GM23338 (cell line): ENCODE measurements around the gene TRMT10B. TPM values are rescaled to one million over a fixed set of nuclear protein-coding genes. Genes with fewer than 3 reads are reported as not detected.

Experiments used
- CREB1 ChIP-seq: fragments of 250-450 bp; sonication (Bioruptor Pico); IDR thresholded peaks from 2 replicates; pipeline ENCODE4 v1.5.0; 2020; ENCODE audit warnings: low read depth, mild to moderate bottlenecking, moderate library complexity
- CTCF ChIP-seq, 2 experiments: fragments of 200-600 bp in 1 of 2; sonication (generic) in 1 of 2; conservative IDR thresholded peaks; 2 replicates each; pipeline versions ENCODE4 v1.5.1 to v1.6.1; 2016 to 2017; ENCODE audit warnings: antibody characterized with exemption in 2 of 2, low read depth in 2 of 2, mild to moderate bottlenecking in 2 of 2, moderate library complexity in 1 of 2
- EZH2 ChIP-seq: fragments of 200-600 bp; sonication (generic); IDR thresholded peaks from one replicate; pipeline ENCODE4 v1.8.0; 2017; ENCODE audit warnings: antibody characterized with exemption, mild to moderate bottlenecking, low read depth; ENCODE audit not compliant: unreplicated experiment
- EZH2phosphoT487 ChIP-seq: fragments of 200-600 bp; sonication (generic); IDR thresholded peaks from one replicate; pipeline ENCODE4 v1.8.1; 2018; ENCODE audit warnings: antibody characterized with exemption; ENCODE audit not compliant: unreplicated experiment
- REST ChIP-seq: IDR thresholded peaks from one replicate; pipeline ENCODE4 v1.6.1; 2018; ENCODE audit warnings: antibody characterized with exemption; ENCODE audit not compliant: unreplicated experiment
- STAT1 ChIP-seq: IDR thresholded peaks from one replicate; pipeline ENCODE4 v1.6.1; 2016; ENCODE audit warnings: antibody characterized with exemption; ENCODE audit not compliant: unreplicated experiment
- ZNF114 ChIP-seq: fragments of 250-450 bp; sonication (Bioruptor Pico); IDR thresholded peaks from 2 replicates; pipeline ENCODE4 v1.5.0; 2020; ENCODE audit warnings: mild to moderate bottlenecking, moderate library complexity
- ZNF462 ChIP-seq: fragments of 250-450 bp; sonication (Bioruptor Pico); IDR thresholded peaks from 2 replicates; pipeline ENCODE4 v1.5.0; 2020; ENCODE audit warnings: mild to moderate bottlenecking, moderate library complexity
- polyA plus RNA-seq: library from polyadenylated mRNA; unstranded; fragments of >200 nt; fragmentation: Nextera tagmentation; extraction: Ambion mirVana; gene quantifications from 2 replicates; pipeline ENCODE4 v1.2.1, GENCODE V29; 2016
- total RNA-seq: library from RNA; depleted of rRNA; stranded (reverse); fragments of >200 nt; shearing (Covaris generic); gene quantifications from 2 replicates; pipeline ENCODE4 v1.2.3, GENCODE V29; 2014

TRMT10B gene
- total and polyA plus RNA-seq, 2 experiments from 2014 or later: 3.1 to 10.8 TPM

GRCh38 chr9:37707748-37708147 lies 45.9 kb upstream of the TRMT10B start (continued):
- TF ChIP-seq ZNF462 (CRISPR knock-in tag) (no peak), CTCF (conservative IDR thresholded peaks at IDR 0.05; ENCODE audit: low read depth in 2 of 2) (no peak), ZNF114 (no peak), EZH2phosphoT487 (no peak), STAT1 (no peak), REST (no peak), CREB1 (no peak), EZH2 (no peak)
